HepG2 (cell line): ENCODE measurements around the gene LIME1. TPM values are rescaled to one million over a fixed set of nuclear protein-coding genes. Genes with fewer than 3 reads are reported as not detected.

Experiments
- AHR ChIP-seq: IDR thresholded peaks from 2 replicates; pipeline ENCODE4 v1.6.1; 2018; ENCODE audit warnings: missing genetic modification reagents, missing compliant biosample characterization
- ASH2L ChIP-seq: fragments of 300-600, 200-600 bp; sonication (generic); IDR thresholded peaks from 2 replicates; pipeline ENCODE4 v1.7.0; 2017; ENCODE audit warnings: low read depth, mild to moderate bottlenecking, moderate library complexity, mixed read lengths, low read length; ENCODE audit not compliant: insufficient read length
- CCAR2 ChIP-seq: fragments of 200-400 bp; formaldehyde crosslinking; optimal IDR thresholded peaks from 2 replicates; pipeline ENCODE3; 2018; ENCODE audit warnings: low read depth, mild to moderate bottlenecking, low read length, moderate library complexity
- FOXA3 ChIP-seq: IDR thresholded peaks from 2 replicates; pipeline ENCODE4 v1.6.1; 2016; ENCODE audit warnings: missing genetic modification reagents, missing compliant biosample characterization
- GABPA ChIP-seq, 2 experiments: IDR thresholded peaks; 2 replicates each; pipeline ENCODE4 v1.6.1; 2011 to 2016; ENCODE audit warnings: low read depth in 2 of 2, low read length in 1 of 2, missing biosample characterization in 1 of 2, missing genetic modification characterization in 1 of 2
- HHEX ChIP-seq: IDR thresholded peaks from 2 replicates; pipeline ENCODE4 v1.6.1; 2016; ENCODE audit warnings: control low read depth
- HMG20B ChIP-seq: conservative IDR thresholded peaks from 2 replicates; pipeline ENCODE4 v1.6.1; 2016; ENCODE audit warnings: missing genetic modification reagents, missing compliant biosample characterization
- KDM4B ChIP-seq: sonication (generic); formaldehyde crosslinking; IDR thresholded peaks from 2 replicates; pipeline ENCODE4 v1.4.0; 2020; ENCODE audit warnings: missing genetic modification reagents
- KDM6A ChIP-seq: IDR thresholded peaks from 2 replicates; pipeline ENCODE4 v1.6.1; 2016; ENCODE audit warnings: low read depth
- KLF13 ChIP-seq: sonication (generic); formaldehyde crosslinking; IDR thresholded peaks from 2 replicates; pipeline ENCODE4 v1.4.0; 2020; ENCODE audit warnings: mild to moderate bottlenecking, missing genetic modification reagents
- MXD1 ChIP-seq: sonication (generic); formaldehyde crosslinking; IDR thresholded peaks from 2 replicates; pipeline ENCODE4 v1.4.0; 2020; ENCODE audit warnings: mild to moderate bottlenecking, missing genetic modification reagents
- MZF1 ChIP-seq: sonication (generic); formaldehyde crosslinking; IDR thresholded peaks from 2 replicates; pipeline ENCODE4 v1.8.1; 2023; ENCODE audit warnings: mild to moderate bottlenecking, missing genetic modification reagents, borderline replicate concordance
- REST ChIP-seq, 2 experiments: IDR thresholded peaks; 2 replicates each; pipeline ENCODE4 v1.6.1; 2011 to 2012; ENCODE audit warnings: low read length in 2 of 2, borderline replicate concordance in 1 of 2, low read depth in 1 of 2, mild to moderate bottlenecking in 1 of 2, moderate library complexity in 1 of 2
- SALL2 ChIP-seq: sonication (generic); formaldehyde crosslinking; IDR thresholded peaks from 2 replicates; pipeline ENCODE4 v1.8.1; 2023; ENCODE audit warnings: mild to moderate bottlenecking, missing genetic modification reagents, inconsistent platforms
- SCMH1 ChIP-seq: sonication (generic); formaldehyde crosslinking; IDR thresholded peaks from 2 replicates; pipeline ENCODE4 v1.9.0; 2021; ENCODE audit warnings: missing genetic modification reagents, mild to moderate bottlenecking, borderline replicate concordance
- ZFX ChIP-seq: sonication (generic); formaldehyde crosslinking; IDR thresholded peaks from 2 replicates; pipeline ENCODE4 v1.4.0; 2020; ENCODE audit warnings: mild to moderate bottlenecking, low read depth, missing genetic modification reagents, moderate library complexity
- ZGPAT ChIP-seq: IDR thresholded peaks from 2 replicates; pipeline ENCODE4 v1.6.1; 2016; ENCODE audit warnings: mild to moderate bottlenecking
- ZHX1 ChIP-seq: sonication (generic); formaldehyde crosslinking; IDR thresholded peaks from 2 replicates; pipeline ENCODE4 v1.8.1; 2022; ENCODE audit warnings: low read depth, mild to moderate bottlenecking, missing genetic modification reagents
- ZKSCAN8 ChIP-seq: IDR thresholded peaks from 2 replicates; pipeline ENCODE4 v1.6.1; 2016; ENCODE audit warnings: borderline replicate concordance, missing genetic modification reagents, missing compliant biosample characterization
- ZNF343 ChIP-seq: sonication (generic); formaldehyde crosslinking; IDR thresholded peaks from 2 replicates; pipeline ENCODE4 v1.4.0; 2020; ENCODE audit warnings: mild to moderate bottlenecking, missing genetic modification reagents
- ZNF567 ChIP-seq: sonication (generic); formaldehyde crosslinking; IDR thresholded peaks from 2 replicates; pipeline ENCODE4 v1.8.1; 2023; ENCODE audit warnings: mild to moderate bottlenecking, missing genetic modification reagents, borderline replicate concordance
- polyA plus RNA-seq, 8 experiments: library from polyadenylated mRNA; depleted of rRNA in 3 of 8; stranded (reverse) in 7 of 8; unstranded in 1 of 8; fragments of >200 nt; fragmentation: Illumina TruSeq in 4 of 8; extraction: Trizol in 4 of 8; gene quantifications; 2 replicates each; pipeline versions ENCODE4 v1.2.1 to v1.2.3, GENCODE V29; 2011 to 2016; ENCODE audit warnings: low read depth in 4 of 8, missing spikeins in 1 of 8, mixed read lengths in 1 of 8; ENCODE audit not compliant: insufficient read depth in 1 of 8
- total RNA-seq, 5 experiments: library from RNA; depleted of rRNA; stranded (reverse); fragments of >200 nt; fragmentation: Illumina TruSeq; extraction: Trizol; gene quantifications; 2 replicates each; pipeline ENCODE4 v1.2.3, GENCODE V29; 2016; ENCODE audit warnings: low read depth in 1 of 5

Gene LIME1
- total and polyA plus RNA-seq, 2 of the 13 experiments (the other 11 are each of a cell fraction or from before 2014, with no cell fraction given), result 13.0 to 61.5 TPM

GRCh38 chr20:63707558-63708300 lies 28.7 kb upstream of the LIME1 start, which contains the start of the genes ARFRP1 and ZGPAT (continued):
- 0 out of 4 replicates have a peak, but pooled peaks of 1 of the 2 experiments have one; percentile 53 for TF ChIP-seq REST (IDR thresholded peaks at IDR 0.05; ENCODE audit: borderline replicate concordance in 1 of 2, low read depth in 1 of 2, low read length in 2 of 2)
- peak; percentile 91; the same call in 1 of the 2 replicates for TF ChIP-seq KLF13 (CRISPR knock-in tag)
- TF ChIP-seq ZNF567 (CRISPR knock-in tag), result peak; percentile 93
- peak; percentile 83 for TF ChIP-seq FOXA3 (CRISPR knock-in tag)
- TF ChIP-seq KDM4B (CRISPR knock-in tag), result no peak
- TF ChIP-seq MZF1 (CRISPR knock-in tag), result no peak
- TF ChIP-seq SCMH1 (CRISPR knock-in tag), result no peak
- no peak for TF ChIP-seq ZNF343 (CRISPR knock-in tag)
- TF ChIP-seq ASH2L, result peak; percentile 94
- peak; percentile 94; the same call in 1 of the 2 replicates for TF ChIP-seq ZHX1
- peak; percentile 50; the same call in 1 of the 2 replicates for TF ChIP-seq ZKSCAN8 (CRISPR knock-in tag)
- TF ChIP-seq GABPA (IDR thresholded peaks at IDR 0.05; ENCODE audit: low read depth, low read length), result no peak
- TF ChIP-seq GABPA (CRISPR knock-in tag; IDR thresholded peaks at IDR 0.05; ENCODE audit: low read depth), result peak; percentile 89
- TF ChIP-seq MXD1 (CRISPR knock-in tag), result peak; percentile 94
- TF ChIP-seq AHR (CRISPR knock-in tag), result peak; percentile 93; the same call in 1 of the 2 replicates
- TF ChIP-seq KDM6A (CRISPR knock-in tag), result no peak
- peak; percentile 98 for TF ChIP-seq SALL2
- no peak for TF ChIP-seq CCAR2
- peak; percentile 100 for TF ChIP-seq ZFX
- TF ChIP-seq HMG20B (CRISPR knock-in tag), result peak; percentile 64; the same call in 1 of the 2 replicates
- peak; percentile 95; the same call in 1 of the 2 replicates for TF ChIP-seq ZGPAT (CRISPR knock-in tag)
- TF ChIP-seq HHEX (CRISPR knock-in tag), result 0 out of 2 replicates have a peak, but pooled peaks have one; percentile 43
